Loucy (cell line): Measurements from ENCODE around the gene PDE6B.

Experiments
- H2AFZ ChIP-seq: fragments of 200-600 bp; sonication (generic); 2 replicates; pipeline ENCODE4 v1.6.0; 2016; ENCODE audit warnings: antibody characterized with exemption, mild to moderate bottlenecking, low read length, moderate library complexity
- H3F3A ChIP-seq: fragments of 200-600 bp; 2 replicates; pipeline ENCODE4 v1.6.0; 2016; ENCODE audit warnings: antibody characterized with exemption, low read depth, mild to moderate bottlenecking
- H3K27me3 ChIP-seq: fragments of 200-600 bp; sonication (generic); 2 replicates; pipeline ENCODE4 v1.6.1; 2014; ENCODE audit warnings: low read length, mild to moderate bottlenecking; ENCODE audit not compliant: insufficient read depth, poor library complexity, severe bottlenecking
- H3K36me3 ChIP-seq: fragments of 200-600 bp; sonication (generic); 2 replicates; pipeline ENCODE4 v1.6.1; 2016; ENCODE audit warnings: low read length; ENCODE audit not compliant: insufficient read depth
- H3K4me1 ChIP-seq: fragments of 200-600 bp; sonication (generic); 2 replicates; pipeline ENCODE4 v1.5.1; 2014; ENCODE audit warnings: low read length, mild to moderate bottlenecking; ENCODE audit not compliant: insufficient read depth, poor library complexity, severe bottlenecking
- H3K4me2 ChIP-seq: fragments of 200-600 bp; sonication (generic); 2 replicates; pipeline ENCODE4 v1.6.0; 2014; ENCODE audit warnings: antibody characterized with exemption, low read length, low read depth, mild to moderate bottlenecking; ENCODE audit not compliant: poor library complexity, severe bottlenecking
- H3K4me3 ChIP-seq: fragments of 200-600 bp; sonication (generic); 2 replicates; pipeline ENCODE4 v1.5.1; 2014; ENCODE audit warnings: low read length, mild to moderate bottlenecking, mixed read lengths; ENCODE audit not compliant: poor library complexity, severe bottlenecking
- H3K79me2 ChIP-seq: fragments of 200-600 bp; sonication (generic); 2 replicates; pipeline ENCODE4 v1.6.1; 2014; ENCODE audit warnings: low read length; ENCODE audit not compliant: insufficient read depth
- H3K9ac ChIP-seq: fragments of 200-600 bp; sonication (generic); 2 replicates; pipeline ENCODE4 v1.6.0; 2014; ENCODE audit warnings: mild to moderate bottlenecking, low read depth, low read length, moderate library complexity; ENCODE audit not compliant: poor library complexity, severe bottlenecking
- H3K9me2 ChIP-seq: fragments of 200-600 bp; sonication (generic); replicated peaks from 2 replicates; pipeline ENCODE4 v1.6.1; 2016; ENCODE audit warnings: low read depth, low read length, mixed read lengths
- H3K9me3 ChIP-seq: fragments of 200-600 bp; sonication (generic); 2 replicates; pipeline ENCODE4 v1.6.1; 2014; ENCODE audit warnings: mild to moderate bottlenecking, antibody characterized with exemption, low read length, low read depth; ENCODE audit not compliant: insufficient read depth
- H4K20me1 ChIP-seq: fragments of 200-600 bp; sonication (generic); 2 replicates; pipeline ENCODE4 v1.6.0; 2014; ENCODE audit warnings: antibody characterized with exemption, low read length, mild to moderate bottlenecking; ENCODE audit not compliant: insufficient read depth, poor library complexity, severe bottlenecking
- CTCF ChIP-seq: fragments of 200-600 bp; sonication (generic); conservative IDR thresholded peaks from 2 replicates; pipeline ENCODE4 v1.5.1; 2014; ENCODE audit warnings: mild to moderate bottlenecking, antibody characterized with exemption, low read length
- EZH2phosphoT487 ChIP-seq: fragments of 200-600 bp; IDR thresholded peaks from 2 replicates; pipeline ENCODE4 v1.6.1; 2018; ENCODE audit warnings: antibody characterized with exemption, mild to moderate bottlenecking, moderate library complexity, borderline replicate concordance

The PDE6B gene

GRCh38 chr4:665381-665750, 40.0 kb downstream of the PDE6B start:
- Histone ChIP-seq H3K79me2 (peaks cover 13% of the 10 kb centered on the region; the same call in 1 of the 2 replicates), H2AFZ (no peak overlapping the region), H3K9ac (peak overlapping the region; percentile 95), H3K4me2 (peak overlapping the region; percentile 86), H4K20me1 (no peaks in the 10 kb centered on the region), H3F3A (no peaks in the 10 kb centered on the region), H3K4me3 (peak overlapping the region; percentile 96), H3K27me3 (no peaks in the 10 kb centered on the region), H3K9me2 (no peaks in the 10 kb centered on the region), H3K9me3 (no peaks in the 10 kb centered on the region), H3K4me1 (peaks cover 14% of the 10 kb centered on the region), H3K36me3 (no peaks in the 10 kb centered on the region)
- no peak for TF ChIP-seq EZH2phosphoT487

- Histone ChIP-seq H3K9ac (no peak overlapping the region), H3F3A (no peaks in the 10 kb centered on the region), H3K27me3 (no peaks in the 10 kb centered on the region), H3K79me2 (peaks cover 13% of the 10 kb centered on the region; the same call in 1 of the 2 replicates), H3K4me2 (peak overlapping the region; percentile 86), H3K4me1 (peaks cover 14% of the 10 kb centered on the region), H3K36me3 (no peaks in the 10 kb centered on the region), H3K9me3 (no peaks in the 10 kb centered on the region), H4K20me1 (no peaks in the 10 kb centered on the region), H2AFZ (no peak overlapping the region), H3K4me3 (no peak overlapping the region), H3K9me2 (no peaks in the 10 kb centered on the region)
- no peak for TF ChIP-seq CTCF
- TF ChIP-seq EZH2phosphoT487 = no peak
These were observed 40.5 kb downstream of the PDE6B start for GRCh38 chr4:665751-666435.

- Histone ChIP-seq H2AFZ (no peak overlapping the region), H3K9me2 (no peaks in the 10 kb centered on the region), H3K4me3 (no peak overlapping the region), H3K4me1 (peaks cover 14% of the 10 kb centered on the region), H3K27me3 (no peaks in the 10 kb centered on the region), H3F3A (no peaks in the 10 kb centered on the region), H3K4me2 (no peak overlapping the region), H4K20me1 (no peaks in the 10 kb centered on the region), H3K9me3 (no peaks in the 10 kb centered on the region), H3K36me3 (no peaks in the 10 kb centered on the region), H3K9ac (no peak overlapping the region), H3K79me2 (peaks cover 13% of the 10 kb centered on the region; the same call in 1 of the 2 replicates)
- no peak for TF ChIP-seq EZH2phosphoT487
- TF ChIP-seq CTCF = no peak
These were observed 41.0 kb downstream of the PDE6B start for GRCh38 chr4:666436-666810.
